HepG2 (cell line): Measurements from ENCODE around the gene AGRN.

Experiments used
- CCDC6 ChIP-seq: sonication (generic); formaldehyde crosslinking; IDR thresholded peaks from 2 replicates; pipeline ENCODE4 v1.8.1; 2022; ENCODE audit warnings: mild to moderate bottlenecking, missing genetic modification reagents, moderate library complexity
- CEBPG ChIP-seq: IDR thresholded peaks from 2 replicates; pipeline ENCODE4 v1.6.1; 2016
- CTCF ChIP-seq: sonication (generic); formaldehyde crosslinking; IDR thresholded peaks from 2 replicates; pipeline ENCODE4 v1.5.0; 2020; ENCODE audit warnings: mild to moderate bottlenecking, missing genetic modification reagents, moderate library complexity
- FOXA1 ChIP-seq, 2 experiments: fragments of 450-650 bp in 1 of 2; sonication (generic) in 1 of 2; formaldehyde crosslinking in 1 of 2; IDR thresholded peaks; 2 replicates each; pipeline versions ENCODE4 v1.4.0 to v1.6.1; 2016 to 2020; ENCODE audit warnings: missing genetic modification reagents in 1 of 2
- FOXJ3 ChIP-seq: sonication (generic); formaldehyde crosslinking; IDR thresholded peaks from 2 replicates; pipeline ENCODE4 v1.4.0; 2020; ENCODE audit warnings: missing genetic modification reagents, mild to moderate bottlenecking, borderline replicate concordance
- JUN ChIP-seq: sonication (generic); formaldehyde crosslinking; IDR thresholded peaks from 2 replicates; pipeline ENCODE4 v1.4.0; 2020; ENCODE audit warnings: mild to moderate bottlenecking, missing genetic modification reagents
- MYNN ChIP-seq: sonication (generic); formaldehyde crosslinking; IDR thresholded peaks from 2 replicates; pipeline ENCODE4 v1.4.0; 2020; ENCODE audit warnings: mild to moderate bottlenecking, low read depth, missing genetic modification reagents
- NCOA1 ChIP-seq: sonication (generic); formaldehyde crosslinking; IDR thresholded peaks from 2 replicates; pipeline ENCODE4 v1.9.0; 2021; ENCODE audit warnings: missing genetic modification reagents
- PHF8 ChIP-seq: sonication (generic); formaldehyde crosslinking; IDR thresholded peaks from 2 replicates; pipeline ENCODE4 v1.5.0; 2020; ENCODE audit warnings: missing genetic modification reagents
- ZHX2 ChIP-seq, 2 experiments: sonication (generic) in 1 of 2; formaldehyde crosslinking in 1 of 2; IDR thresholded peaks; 2 replicates each; pipeline versions ENCODE4 v1.6.1 to v1.9.0; 2014 to 2022; ENCODE audit warnings: antibody characterized with exemption in 1 of 2, borderline replicate concordance in 1 of 2, inconsistent platforms in 1 of 2, low read depth in 1 of 2, missing genetic modification reagents in 1 of 2
- ZNF33A ChIP-seq: sonication (generic); formaldehyde crosslinking; IDR thresholded peaks from 2 replicates; pipeline ENCODE4 v1.5.1; 2020; ENCODE audit warnings: missing genetic modification reagents, mild to moderate bottlenecking, moderate library complexity, borderline replicate concordance
- ZNF44 ChIP-seq: sonication (generic); formaldehyde crosslinking; IDR thresholded peaks from 2 replicates; pipeline ENCODE4 v1.5.1; 2020; ENCODE audit warnings: mild to moderate bottlenecking, missing genetic modification reagents
- ZNF607 ChIP-seq: sonication (generic); formaldehyde crosslinking; IDR thresholded peaks from 2 replicates; pipeline ENCODE4 v1.5.1; 2020; ENCODE audit warnings: missing genetic modification reagents, mild to moderate bottlenecking, borderline replicate concordance
- TF ChIP-seq, protein P1 (sequence below), 2 experiments: sonication (generic) in 1 of 2; formaldehyde crosslinking in 1 of 2; IDR thresholded peaks; 2 replicates each; pipeline versions ENCODE4 v1.5.1 to v1.6.1; 2011 to 2020; ENCODE audit warnings: borderline replicate concordance in 1 of 2, low read depth in 1 of 2, low read length in 1 of 2, mild to moderate bottlenecking in 1 of 2, missing genetic modification reagents in 1 of 2, moderate library complexity in 1 of 2

DNA sequence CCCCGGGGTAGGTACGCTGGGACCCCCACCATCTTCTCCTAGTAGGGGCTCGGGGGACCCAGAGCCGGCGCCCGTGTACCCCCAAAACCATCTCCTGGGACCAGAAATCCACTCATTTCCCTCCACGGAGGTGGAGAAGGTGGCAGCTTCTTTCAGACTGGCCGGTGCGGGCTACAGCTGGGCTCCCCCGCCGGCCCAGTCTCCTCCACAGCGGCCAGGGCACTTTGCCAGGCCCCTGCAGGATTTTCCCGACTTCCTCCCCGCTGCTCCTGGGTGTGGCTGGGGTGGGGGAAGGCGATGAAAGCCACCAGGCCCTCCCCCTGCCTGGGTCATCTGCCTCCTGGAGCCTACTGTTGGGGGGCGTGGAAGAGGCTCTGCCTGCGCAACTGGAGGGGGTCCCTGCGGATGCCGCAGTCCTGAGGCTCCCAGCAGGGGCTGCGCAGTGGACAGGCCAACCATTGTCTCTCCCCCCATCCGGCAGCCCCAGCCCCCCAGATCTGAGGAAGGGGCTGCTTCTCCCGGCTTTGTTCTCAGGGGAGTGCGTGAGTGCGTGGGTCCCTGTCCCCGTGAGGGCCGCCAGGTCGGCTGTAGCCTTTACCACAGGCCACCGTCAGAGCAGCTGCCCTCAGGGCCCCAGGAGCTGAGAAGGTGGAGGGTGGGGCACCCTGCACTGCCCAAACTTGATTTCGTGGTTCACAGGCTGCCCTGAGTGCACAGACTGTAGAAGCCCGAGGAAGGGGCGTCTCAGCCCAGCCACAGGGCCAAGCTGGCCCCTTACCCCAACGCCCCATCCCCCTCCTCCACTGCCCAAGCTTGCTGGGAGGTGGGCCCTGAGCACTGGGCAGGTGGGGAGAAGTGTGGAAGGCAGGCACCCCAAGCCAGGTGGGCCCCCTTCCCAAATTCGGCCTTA, 1.3 kb downstream of the AGRN start:
- TF ChIP-seq PHF8 (CRISPR knock-in tag) (no peak), ZNF33A (CRISPR knock-in tag) (no peak), FOXA1 (IDR thresholded peaks at IDR 0.05) (no peak), FOXA1 (CRISPR knock-in tag; IDR thresholded peaks at IDR 0.05) (no peak), NCOA1 (no peak), JUN (CRISPR knock-in tag) (no peak), ZHX2 (IDR thresholded peaks at IDR 0.05; ENCODE audit: low read depth) (no peak), ZHX2 (CRISPR knock-in tag; IDR thresholded peaks at IDR 0.05; ENCODE audit: borderline replicate concordance) (no peak), ZNF44 (CRISPR knock-in tag) (no peak), ZNF607 (CRISPR knock-in tag) (no peak), CTCF (CRISPR knock-in tag) (no peak), MYNN (no peak), FOXJ3 (CRISPR knock-in tag) (no peak), CCDC6 (CRISPR knock-in tag) (no peak), CEBPG (no peak)
- TF ChIP-seq, protein P1, sequence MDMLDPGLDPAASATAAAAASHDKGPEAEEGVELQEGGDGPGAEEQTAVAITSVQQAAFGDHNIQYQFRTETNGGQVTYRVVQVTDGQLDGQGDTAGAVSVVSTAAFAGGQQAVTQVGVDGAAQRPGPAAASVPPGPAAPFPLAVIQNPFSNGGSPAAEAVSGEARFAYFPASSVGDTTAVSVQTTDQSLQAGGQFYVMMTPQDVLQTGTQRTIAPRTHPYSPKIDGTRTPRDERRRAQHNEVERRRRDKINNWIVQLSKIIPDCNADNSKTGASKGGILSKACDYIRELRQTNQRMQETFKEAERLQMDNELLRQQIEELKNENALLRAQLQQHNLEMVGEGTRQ (IDR thresholded peaks at IDR 0.05; ENCODE audit: low read depth, low read length) = no peak
- TF ChIP-seq, protein P1 (CRISPR knock-in tag; IDR thresholded peaks at IDR 0.05; ENCODE audit: borderline replicate concordance) = no peak
